Lung (tissue), 13 donors: ENCODE data around the gene BCO2. TPM values are rescaled to one million over a fixed set of nuclear protein-coding genes. Genes with fewer than 3 reads are reported as not detected.

Experiments
- ATAC-seq: fragments of 200-7000 bp; cut with Tn5 transposase; one replicate; pipeline ENCODE4 v1.9.1; 2020; ENCODE audit warnings: moderate number of reproducible peaks; ENCODE audit not compliant: insufficient read depth, low FRiP score
- DNase-seq, 3 donors: peaks; one replicate each; pipeline ENCODE4 v3.0.0-alpha.2; 2013 to 2017
- H3K27ac ChIP-seq, 2 donors: one replicate each; pipeline ENCODE4 v1.5.1; 2013; ENCODE audit warnings: mild to moderate bottlenecking in 2 of 2, moderate library complexity in 2 of 2, control low read depth in 1 of 2, inconsistent platforms in 1 of 2, low read depth in 1 of 2, low read length in 1 of 2
- H3K27me3 ChIP-seq, 3 donors: one replicate each; pipeline ENCODE4 v1.5.1; 2013; ENCODE audit warnings: low read length in 2 of 3; ENCODE audit not compliant: control insufficient read depth in 3 of 3, insufficient read depth in 3 of 3
- H3K36me3 ChIP-seq, 4 donors: one replicate each; pipeline ENCODE4 v1.5.1; 2013; ENCODE audit warnings: low read length in 4 of 4, mild to moderate bottlenecking in 1 of 4, moderate library complexity in 1 of 4; ENCODE audit not compliant: control insufficient read depth in 4 of 4, insufficient read depth in 4 of 4
- H3K4me1 ChIP-seq, 5 donors: one replicate each; pipeline ENCODE4 v1.5.1; 2013; ENCODE audit warnings: low read length in 5 of 5, mild to moderate bottlenecking in 2 of 5, moderate library complexity in 1 of 5; ENCODE audit not compliant: control insufficient read depth in 5 of 5, insufficient read depth in 5 of 5
- H3K4me3 ChIP-seq: one replicate; pipeline ENCODE4 v1.5.1; 2013; ENCODE audit warnings: mild to moderate bottlenecking, control low read depth, moderate library complexity
- H3K9ac ChIP-seq, 2 donors: one replicate each; pipeline ENCODE4 v1.5.1; 2013; ENCODE audit warnings: low read length in 2 of 2, control low read depth in 1 of 2; ENCODE audit not compliant: insufficient read depth in 1 of 2
- H3K9me3 ChIP-seq, 4 donors: one replicate each; pipeline ENCODE4 v1.5.1; 2013; ENCODE audit warnings: low read length in 3 of 4, mild to moderate bottlenecking in 1 of 4, moderate library complexity in 1 of 4; ENCODE audit not compliant: control insufficient read depth in 4 of 4, insufficient read depth in 3 of 4
- WGBS, 2 donors: extraction: QIAGEN DNeasy Blood & Tissue Kit; methylation state at CpG; one replicate each; pipeline ENCODE4 v1.1.7; 2013; 5-methylcytosine and 5-hydroxymethylcytosine counted together
- polyA plus RNA-seq, 2 donors: library from polyadenylated mRNA; stranded (reverse); fragments of 200-250 nt; gene quantifications; one replicate each; pipeline ENCODE4 v1.2.1, GENCODE V29; 2013
- small RNA-seq: library from RNA; depleted of rRNA; stranded (forward); fragments of <200 nt; gene quantifications from one replicate; pipeline ENCODE3, GENCODE V24; 2014; ENCODE audit warnings: low replicate concordance
- total RNA-seq, 2 donors: library from RNA; depleted of rRNA in 1 of 2; stranded (reverse); fragments of >200 nt in 1 of 2; gene quantifications; one replicate each; pipeline ENCODE4 v1.2.1, GENCODE V29; 2014 to 2021
- TF ChIP-seq, protein P1 (sequence below): IDR thresholded peaks from 2 replicates; pipeline ENCODE4 v1.5.1; 2012; ENCODE audit warnings: mild to moderate bottlenecking; ENCODE audit errors: control extremely low read depth, extremely low read depth
- donor health status: control.
- donor health status: control.
- donor health status: Bipolar disorder and iron deficiency.
- donor health status: healthy.
- donor health status: DM: yes; HTN: yes; CAD: no.

The BCO2 gene
- total and polyA plus RNA-seq, 4 donors: 2.8 to 20.3 (median 6.7) TPM

DNA sequence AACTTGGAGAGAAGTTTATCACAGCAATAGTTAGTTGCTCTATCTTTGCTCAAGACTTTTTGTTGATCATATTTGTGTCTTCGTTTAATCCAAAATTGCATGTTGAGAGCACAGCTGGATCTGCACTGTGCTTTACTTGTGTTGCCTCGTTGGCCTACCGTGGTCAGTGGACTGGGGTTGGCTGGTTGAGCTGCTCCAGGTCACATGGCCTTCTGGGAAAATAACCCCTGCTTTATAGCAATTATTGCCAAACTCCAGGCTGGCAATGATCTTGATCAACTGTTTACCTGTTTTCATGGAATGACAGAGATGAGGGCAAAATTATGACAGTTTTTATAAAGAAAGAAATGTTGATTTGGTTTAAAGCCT is 91.1 kb downstream of the BCO2 start:
- 85% methylated on average over 3 of the region's 3 CpGs for WGBS, 2 donors
- TF ChIP-seq, protein P1, sequence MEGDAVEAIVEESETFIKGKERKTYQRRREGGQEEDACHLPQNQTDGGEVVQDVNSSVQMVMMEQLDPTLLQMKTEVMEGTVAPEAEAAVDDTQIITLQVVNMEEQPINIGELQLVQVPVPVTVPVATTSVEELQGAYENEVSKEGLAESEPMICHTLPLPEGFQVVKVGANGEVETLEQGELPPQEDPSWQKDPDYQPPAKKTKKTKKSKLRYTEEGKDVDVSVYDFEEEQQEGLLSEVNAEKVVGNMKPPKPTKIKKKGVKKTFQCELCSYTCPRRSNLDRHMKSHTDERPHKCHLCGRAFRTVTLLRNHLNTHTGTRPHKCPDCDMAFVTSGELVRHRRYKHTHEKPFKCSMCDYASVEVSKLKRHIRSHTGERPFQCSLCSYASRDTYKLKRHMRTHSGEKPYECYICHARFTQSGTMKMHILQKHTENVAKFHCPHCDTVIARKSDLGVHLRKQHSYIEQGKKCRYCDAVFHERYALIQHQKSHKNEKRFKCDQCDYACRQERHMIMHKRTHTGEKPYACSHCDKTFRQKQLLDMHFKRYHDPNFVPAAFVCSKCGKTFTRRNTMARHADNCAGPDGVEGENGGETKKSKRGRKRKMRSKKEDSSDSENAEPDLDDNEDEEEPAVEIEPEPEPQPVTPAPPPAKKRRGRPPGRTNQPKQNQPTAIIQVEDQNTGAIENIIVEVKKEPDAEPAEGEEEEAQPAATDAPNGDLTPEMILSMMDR: no peak
- H3K27ac ChIP-seq: no peak overlapping the region

DNA sequence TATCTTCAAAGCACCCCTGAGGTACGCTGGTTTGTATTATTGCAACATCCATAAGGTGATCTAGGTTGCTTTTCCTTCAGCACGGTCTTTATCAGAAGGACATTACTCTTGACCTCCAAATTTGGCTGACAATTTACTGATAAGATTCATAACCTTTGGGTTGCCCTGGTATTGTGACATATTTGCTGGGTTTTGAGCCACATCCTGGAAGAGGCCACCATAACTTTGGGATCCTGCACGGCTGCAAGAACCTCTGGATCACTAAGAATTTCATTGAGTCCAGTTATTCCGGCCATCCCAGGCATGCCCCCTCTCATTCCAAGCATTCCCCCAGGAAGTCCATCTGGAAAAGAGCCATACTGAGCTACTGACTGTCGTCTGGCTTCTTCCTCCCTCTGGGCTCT is 91.9 kb downstream of the BCO2 start:
- WGBS, 2 donors: 49 to 68% methylated on average over 5 of the region's 5 CpGs
- ATAC-seq: no peak
- H3K36me3 ChIP-seq: peaks cover 0 to 2% (median 0%) of the 10 kb centered on the region in 4 donors

More for the DNA sequence above, 91.1 kb downstream of the BCO2 start:
- Histone ChIP-seq H3K9ac (no peak overlapping the region), H3K27me3 (no peaks in the 10 kb centered on the region), H3K4me1 (no peaks in the 10 kb centered on the region), H3K9me3 (no peaks in the 10 kb centered on the region), H3K36me3 (peaks cover 0 to 2% (median 0%) of the 10 kb centered on the region in 4 donors), H3K4me3 (no peak overlapping the region)
- ATAC-seq: no peak
- no peak for DNase-seq

DNA sequence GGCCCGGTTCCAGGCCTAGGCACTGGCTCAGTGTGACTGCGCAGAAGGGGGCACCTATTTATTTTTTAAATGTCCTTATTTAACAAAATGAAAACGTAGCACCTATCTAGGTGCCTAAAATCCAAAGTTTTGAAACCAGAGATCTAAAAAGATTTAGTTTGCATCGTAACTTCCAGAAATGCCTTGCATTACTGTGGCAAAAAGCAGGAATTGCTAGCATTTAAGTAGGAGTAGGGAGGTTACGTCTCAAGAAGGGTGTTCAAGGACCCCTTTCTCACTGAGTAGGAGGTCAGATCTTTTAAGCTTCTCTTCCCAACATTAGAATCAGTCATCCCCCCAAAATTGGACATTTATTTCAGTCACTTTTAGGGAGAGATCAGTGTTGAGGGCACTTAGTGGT is 93.1 kb downstream of the BCO2 start:
- no peaks in the 10 kb centered on the region for H3K9me3 ChIP-seq
- DNase-seq (no peak), ATAC-seq (no peak)
- TF ChIP-seq, protein P1: no peak
- H3K9ac ChIP-seq: no peak overlapping the region
- no peaks in the 10 kb centered on the region for H3K27me3 ChIP-seq
- no peak overlapping the region for H3K27ac ChIP-seq
- no peaks in the 10 kb centered on the region for H3K4me1 ChIP-seq
- H3K4me3 ChIP-seq: no peak overlapping the region
- WGBS, 2 donors: 79 to 91% methylated on average over 5 of the region's 5 CpGs
- H3K36me3 ChIP-seq: peaks cover 0 to 2% (median 0%) of the 10 kb centered on the region in 4 donors

More for the DNA sequence above, 91.9 kb downstream of the BCO2 start:
- no peak overlapping the region for H3K9ac ChIP-seq
- TF ChIP-seq, protein P1: no peak
- no peak overlapping the region for H3K27ac ChIP-seq
- H3K27me3 ChIP-seq: no peaks in the 10 kb centered on the region
- H3K9me3 ChIP-seq: no peaks in the 10 kb centered on the region
- H3K4me1 ChIP-seq: no peaks in the 10 kb centered on the region
- H3K4me3 ChIP-seq: no peak overlapping the region
- DNase-seq: no peak

Small RNA genes lying within 50 kb of the gene (small RNA-seq; reads per million reads assigned to genes)
- gene MRPS36P4: not detected

Other genes starting within 250 kb of the BCO2 start
- gene DIXDC1, start 238.2 kb upstream of the BCO2 start, total RNA-seq: 10 to 100 TPM; 17.2 to 32.1 TPM
- gene DIXDC1, start 238.2 kb upstream of the BCO2 start, polyA plus RNA-seq: 1 to 10 TPM; 3.1 to 3.9 TPM
- 10 to 100 TPM; 31.9 to 32.9 TPM for gene DLAT, start 150.1 kb upstream of the BCO2 start, total RNA-seq
- gene DLAT, start 150.1 kb upstream of the BCO2 start, polyA plus RNA-seq: 10 to 100 TPM; 12.0 to 21.1 TPM
- 10 to 100 TPM; 12.2 to 14.5 TPM for gene PIH1D2, start 101.5 kb upstream of the BCO2 start, total RNA-seq
- gene PIH1D2, start 101.5 kb upstream of the BCO2 start, polyA plus RNA-seq: 1 to 10 TPM; 5.1 to 7.8 TPM
- 10 to 100 TPM; 13.8 to 24.4 TPM for gene NKAPD1, start 101.2 kb upstream of the BCO2 start, total RNA-seq
- gene NKAPD1, start 101.2 kb upstream of the BCO2 start, polyA plus RNA-seq: 10 to 100 TPM; 12.4 to 13.4 TPM
- gene TIMM8B, start 88.8 kb upstream of the BCO2 start, total RNA-seq: 10 to 100 TPM; 33.9 to 53.3 TPM
- 100 to 1,000 TPM; 119 to 137 TPM for gene TIMM8B, start 88.8 kb upstream of the BCO2 start, polyA plus RNA-seq
- 100 to 1,000 TPM in 1 of 2 donors, 10 to 100 TPM in 1; 91.6 to 164 TPM for gene SDHD, start 88.6 kb upstream of the BCO2 start, total RNA-seq
- 100 to 1,000 TPM in 1 of 2 donors, 10 to 100 TPM in 1; 85.5 to 117 TPM for gene SDHD, start 88.6 kb upstream of the BCO2 start, polyA plus RNA-seq
- gene IL18, start 11.4 kb upstream of the BCO2 start, total RNA-seq: 10 to 100 TPM; 23.7 to 24.5 TPM
- gene IL18, start 11.4 kb upstream of the BCO2 start, polyA plus RNA-seq: 10 to 100 TPM; 29.6 to 88.9 TPM
- under 1 TPM in 1 of 2 donors, not detected in 1; 0.74 TPM for gene TEX12, start 8.1 kb upstream of the BCO2 start, total RNA-seq
- under 1 TPM; 0.09 to 0.31 TPM for gene TEX12, start 8.1 kb upstream of the BCO2 start, polyA plus RNA-seq
- gene PTS, start 50.9 kb downstream of the BCO2 start, total RNA-seq: 10 to 100 TPM; 19.3 to 24.8 TPM
- 10 to 100 TPM; 25.4 to 60.5 TPM for gene PTS, start 50.9 kb downstream of the BCO2 start, polyA plus RNA-seq
- not detected for gene PLET1, start 85.3 kb downstream of the BCO2 start, total RNA-seq
- gene PLET1, start 85.3 kb downstream of the BCO2 start, polyA plus RNA-seq: not detected